Pancreas (tissue), 10 donors: ENCODE results near the gene CELF4. TPM values are rescaled to one million over a fixed set of nuclear protein-coding genes. Genes with fewer than 3 reads are reported as not detected.

Experiments
- ATAC-seq, 4 donors: fragments of 200-7000 bp; cut with Tn5 transposase; one replicate each; pipeline versions ENCODE4 v1.8.0 to v1.9.1; 2020; ENCODE audit warnings: mild to moderate bottlenecking in 4 of 4, moderate library complexity in 4 of 4
- DNase-seq, 6 donors: peaks; one replicate each; pipeline ENCODE4 v3.0.0-alpha.2; 2020
- FAIRE-seq: peaks from 2 replicates; lab custom pipeline; 2012; peaks lifted over from hg19 to GRCh38; lab: Jason Lieb, UNC
- H3K27ac ChIP-seq, 4 donors: fragments of 200-600 bp; sonication (generic); 1 replicate in 3 of 4; 2 replicates in 1 of 4; pipeline versions ENCODE4 v1.5.0 to v1.8.0; 2020
- H3K27me3 ChIP-seq, 4 donors: fragments of 200-600 bp; one replicate each; pipeline ENCODE4 v1.8.0; 2021
- H3K36me3 ChIP-seq, 3 donors: fragments of 200-600 bp; sonication (generic) in 1 of 3; one replicate each; pipeline versions ENCODE4 v1.5.0 to v1.8.0; 2020 to 2021
- H3K4me1 ChIP-seq, 3 donors: fragments of 200-600 bp; one replicate each; pipeline ENCODE4 v1.8.0; 2021
- H3K4me3 ChIP-seq, 4 donors: fragments of 200-600 bp; sonication (generic) in 2 of 4; one replicate each; pipeline versions ENCODE4 v1.5.0 to v1.8.0; 2020 to 2021
- H3K9me3 ChIP-seq, 4 donors: fragments of 200-600 bp; one replicate each; pipeline ENCODE4 v1.8.0; 2021
- WGBS, 2 donors: extraction: QIAGEN DNeasy Blood & Tissue Kit; methylation state at CpG; one replicate each; pipeline ENCODE4 v1.1.7; 2013; 5-methylcytosine and 5-hydroxymethylcytosine counted together
- intact Hi-C, 3 donors: fragments of 100-400 bp; cut with DNase I; formaldehyde crosslinking; loops; one replicate each; pipeline versions ENCODE4 v1.11.1 to v1.14.2; 2022
- polyA plus RNA-seq, 2 donors: library from polyadenylated mRNA; stranded (reverse); fragments of 200-250 nt; gene quantifications; one replicate each; pipeline ENCODE4 v1.2.3, GENCODE V29; 2013
- total RNA-seq, 6 donors: library from RNA; stranded (reverse); fragmentation: NEBNext Ultra II Directional in 4 of 6; extraction: Animal tissue kit (Norgen Biotek cat#: 25700) in 4 of 6; gene quantifications; one replicate each; pipeline versions ENCODE4 v1.2.1 to v1.2.4, GENCODE V29; 2021 to 2023
- TF ChIP-seq, protein P1 (sequence below), 4 donors: fragments of 200-600 bp; sonication (generic) in 3 of 4; IDR thresholded peaks; one replicate each; pipeline versions ENCODE4 v1.5.0 to v1.8.0; 2021; ENCODE audit warnings: antibody characterized with exemption in 4 of 4
- donor health status: healthy with polysubstance abuse.
- donor health status: DM: no; HTN: no; CAD: no; lungs with moderate emphysema.
- donor health status: DM: no; HTN: no; CAD: no.
- donor health status: control.
- donor health status: control.
- donor health status: Bipolar disorder and iron deficiency.
- donor health status: DM: yes; HTN: yes; CAD: no.
- donor health status: DM: no; HTN: no; CAD: no.
- donor health status: DM: no; HTN: no; CAD: no.
- donor health status: DM: yes; HTN: yes; CAD: no.

CELF4 gene
- total and polyA plus RNA-seq, 8 donors: 1.0 to 10.0 (median 2.8) TPM

GRCh38 chr18:37460604-37461003, 105.0 kb downstream of the CELF4 start:
- no peak overlapping the region for H3K4me3 ChIP-seq

GRCh38 chr18:37458697-37459096, 106.9 kb downstream of the CELF4 start:
- no peak for FAIRE-seq
- no peak overlapping the region for H3K27ac ChIP-seq
- no peaks in the 10 kb centered on the region for H3K27me3 ChIP-seq
- no peak for DNase-seq
- TF ChIP-seq, protein P1, sequence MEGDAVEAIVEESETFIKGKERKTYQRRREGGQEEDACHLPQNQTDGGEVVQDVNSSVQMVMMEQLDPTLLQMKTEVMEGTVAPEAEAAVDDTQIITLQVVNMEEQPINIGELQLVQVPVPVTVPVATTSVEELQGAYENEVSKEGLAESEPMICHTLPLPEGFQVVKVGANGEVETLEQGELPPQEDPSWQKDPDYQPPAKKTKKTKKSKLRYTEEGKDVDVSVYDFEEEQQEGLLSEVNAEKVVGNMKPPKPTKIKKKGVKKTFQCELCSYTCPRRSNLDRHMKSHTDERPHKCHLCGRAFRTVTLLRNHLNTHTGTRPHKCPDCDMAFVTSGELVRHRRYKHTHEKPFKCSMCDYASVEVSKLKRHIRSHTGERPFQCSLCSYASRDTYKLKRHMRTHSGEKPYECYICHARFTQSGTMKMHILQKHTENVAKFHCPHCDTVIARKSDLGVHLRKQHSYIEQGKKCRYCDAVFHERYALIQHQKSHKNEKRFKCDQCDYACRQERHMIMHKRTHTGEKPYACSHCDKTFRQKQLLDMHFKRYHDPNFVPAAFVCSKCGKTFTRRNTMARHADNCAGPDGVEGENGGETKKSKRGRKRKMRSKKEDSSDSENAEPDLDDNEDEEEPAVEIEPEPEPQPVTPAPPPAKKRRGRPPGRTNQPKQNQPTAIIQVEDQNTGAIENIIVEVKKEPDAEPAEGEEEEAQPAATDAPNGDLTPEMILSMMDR (IDR thresholded peaks at IDR 0.05): no peak
- H3K4me3 ChIP-seq: no peak overlapping the region
- ATAC-seq: no peak
- H3K9me3 ChIP-seq: no peaks in the 10 kb centered on the region
- 57 to 73% methylated on average over 6 of the region's 6 CpGs for WGBS, 2 donors
- no peaks in the 10 kb centered on the region for H3K4me1 ChIP-seq
- intact Hi-C loops: loop anchor here in 1 of 3 donors (10.0 kb wide), 1 partner anchor 76 kb away; no protein-coding TSS in a partner anchor
- H3K36me3 ChIP-seq: no peaks in the 10 kb centered on the region

More at GRCh38 chr18:37460604-37461003, 105.0 kb downstream of the CELF4 start:
- H3K27me3 ChIP-seq: no peaks in the 10 kb centered on the region
- TF ChIP-seq, protein P1 (IDR thresholded peaks at IDR 0.05): no peak
- no peak overlapping the region for H3K27ac ChIP-seq
- no peak for FAIRE-seq
- no peaks in the 10 kb centered on the region for H3K36me3 ChIP-seq
- intact Hi-C loops: no loop called here
- peak in 2 of 4 donors; percentile 49 to 54 for ATAC-seq
- DNase-seq: no peak
- no peaks in the 10 kb centered on the region for H3K9me3 ChIP-seq
- 51 to 56% methylated on average over 1 of the region's 1 CpG for WGBS, 2 donors
- H3K4me1 ChIP-seq: no peaks in the 10 kb centered on the region

GRCh38 chr18:37457753-37458152, 107.8 kb downstream of the CELF4 start:
- H3K27me3 ChIP-seq: no peaks in the 10 kb centered on the region
- H3K4me1 ChIP-seq: no peaks in the 10 kb centered on the region
- FAIRE-seq: no peak
- H3K4me3 ChIP-seq: no peak overlapping the region
- no peaks in the 10 kb centered on the region for H3K36me3 ChIP-seq
- no peak for ATAC-seq
- intact Hi-C loops: loop anchor here in 1 of 3 donors (10.0 kb wide), 1 partner anchor 77 kb away; no protein-coding TSS in a partner anchor
- no peak overlapping the region for H3K27ac ChIP-seq
- TF ChIP-seq, protein P1 (IDR thresholded peaks at IDR 0.05): no peak
- H3K9me3 ChIP-seq: no peaks in the 10 kb centered on the region
- 45 to 48% methylated on average over 8 of the region's 8 CpGs for WGBS, 2 donors
- no peak for DNase-seq

DNA sequence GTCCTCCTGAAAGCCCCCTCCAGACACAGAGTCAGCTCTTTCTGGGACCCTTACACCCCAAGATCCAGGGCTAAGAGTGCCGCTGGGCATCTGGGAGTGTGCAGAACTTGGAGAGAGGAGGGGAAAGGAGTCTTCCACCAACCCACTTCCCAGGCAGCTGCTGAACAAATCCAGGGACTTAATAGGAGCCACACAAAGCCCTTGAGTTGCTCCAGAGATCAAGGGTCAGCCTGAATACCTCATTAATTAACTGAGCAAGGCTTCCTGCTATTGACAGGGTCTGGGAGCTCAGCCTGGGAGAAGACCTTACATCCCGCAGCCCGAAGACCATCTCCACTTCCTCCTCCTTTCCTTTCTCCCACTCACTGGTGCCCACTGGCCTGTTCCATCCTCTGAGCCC, 108.3 kb downstream of the CELF4 start:
- Histone ChIP-seq H3K36me3 (no peaks in the 10 kb centered on the region), H3K27me3 (no peaks in the 10 kb centered on the region), H3K4me1 (no peaks in the 10 kb centered on the region), H3K9me3 (no peaks in the 10 kb centered on the region), H3K27ac (no peak overlapping the region), H3K4me3 (no peak overlapping the region)
- FAIRE-seq: no peak
- no peak for DNase-seq
- TF ChIP-seq, protein P1 (IDR thresholded peaks at IDR 0.05): no peak
- WGBS, 2 donors: 54 to 56% methylated on average over 3 of the region's 3 CpGs
- no peak for ATAC-seq
- intact Hi-C loops: loop anchor here in 1 of 3 donors (10.0 kb wide), 1 partner anchor 77 kb away; no protein-coding TSS in a partner anchor

DNA sequence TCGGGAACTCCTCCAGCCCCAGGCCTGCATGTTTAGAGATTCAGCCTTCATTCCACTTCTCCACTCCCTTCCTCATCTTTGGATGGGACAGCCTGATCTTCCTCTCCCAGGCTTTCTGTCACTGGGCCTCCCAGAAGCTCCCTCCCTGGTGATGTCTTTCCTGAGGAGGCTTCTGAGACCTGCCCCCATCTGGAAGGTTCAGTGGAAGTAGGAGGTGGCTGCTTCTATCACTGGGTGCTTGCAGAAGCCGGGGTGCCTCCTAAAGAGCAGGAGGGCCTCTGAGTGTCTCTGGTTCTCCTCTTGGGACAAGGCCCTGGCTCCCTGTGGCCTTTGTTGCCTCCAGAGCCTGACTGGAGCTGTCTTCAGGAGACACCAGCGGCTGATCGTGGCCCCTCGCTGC, 108.7 kb downstream of the CELF4 start:
- FAIRE-seq (no peak), DNase-seq (no peak), ATAC-seq (no peak)
- Histone ChIP-seq H3K4me1 (no peaks in the 10 kb centered on the region), H3K9me3 (no peaks in the 10 kb centered on the region), H3K4me3 (no peak overlapping the region), H3K36me3 (no peaks in the 10 kb centered on the region), H3K27ac (no peak overlapping the region), H3K27me3 (no peaks in the 10 kb centered on the region)
- TF ChIP-seq, protein P1 (IDR thresholded peaks at IDR 0.05): no peak
- 80 to 88% methylated on average over 5 of the region's 5 CpGs for WGBS, 2 donors
- intact Hi-C loops: loop anchor here in 1 of 3 donors (10.0 kb wide), 1 partner anchor 78 kb away; no protein-coding TSS in a partner anchor
